Neural cell (in vitro differentiated cells): Measurements from ENCODE around the gene L3MBTL4. TPM values are rescaled to one million over a fixed set of nuclear protein-coding genes. Genes with fewer than 3 reads are reported as not detected.

Experiments used
- H2AFZ ChIP-seq: fragments of 200-600, 300-800 bp; sonication (generic), shearing (Covaris generic); 2 replicates; pipeline ENCODE4 v1.6.0; 2014; ENCODE audit warnings: low read depth, mild to moderate bottlenecking, antibody characterized with exemption, low read length, moderate library complexity
- H3F3A ChIP-seq: fragments of 200-600 bp; shearing (Covaris generic); 2 replicates; pipeline ENCODE4 v1.6.1; 2016; ENCODE audit warnings: mild to moderate bottlenecking, moderate library complexity, mixed read lengths, antibody characterized with exemption, low read length; ENCODE audit not compliant: insufficient read depth, poor library complexity, severe bottlenecking
- H3K27ac ChIP-seq: fragments of 200-600, 300-800 bp; sonication (generic), shearing (Covaris generic); 2 replicates; pipeline ENCODE4 v1.5.1; 2014; ENCODE audit warnings: mild to moderate bottlenecking, low read length, moderate library complexity
- H3K27me3 ChIP-seq: fragments of 300-800, 200-600 bp; sonication (generic), shearing (Covaris generic); 2 replicates; pipeline ENCODE4 v1.6.0; 2014; ENCODE audit warnings: mild to moderate bottlenecking, low read depth, low read length, moderate library complexity; ENCODE audit not compliant: insufficient read depth
- H3K36me3 ChIP-seq: fragments of 300-800, 200-600 bp; sonication (generic), shearing (Covaris generic); 2 replicates; pipeline ENCODE4 v1.5.1; 2014; ENCODE audit warnings: mild to moderate bottlenecking, antibody characterized with exemption, low read length, moderate library complexity; ENCODE audit not compliant: insufficient read depth
- H3K4me2 ChIP-seq: fragments of 300-800, 200-600 bp; sonication (generic), shearing (Covaris generic); 2 replicates; pipeline ENCODE4 v1.6.0; 2014; ENCODE audit warnings: mild to moderate bottlenecking, low read length
- H3K4me3 ChIP-seq: fragments of 300-800, 200-600 bp; sonication (generic), shearing (Covaris generic); 2 replicates; pipeline ENCODE4 v1.5.1; 2014; ENCODE audit warnings: mild to moderate bottlenecking, low read length, moderate library complexity
- H3K79me2 ChIP-seq: fragments of 200-600 bp; shearing (Covaris generic); replicated peaks from 2 replicates; pipeline ENCODE4 v1.6.0; 2014; ENCODE audit warnings: mild to moderate bottlenecking, low read length, moderate library complexity; ENCODE audit not compliant: insufficient read depth
- H3K9ac ChIP-seq: fragments of 300-800, 200-600 bp; sonication (generic), shearing (Covaris generic); 2 replicates; pipeline ENCODE4 v1.6.1; 2016; ENCODE audit warnings: mild to moderate bottlenecking, low read length, mixed read lengths
- H3K9me2 ChIP-seq: fragments of 200-600 bp; shearing (Covaris generic); 2 replicates; pipeline ENCODE4 v1.6.1; 2016; ENCODE audit warnings: mild to moderate bottlenecking, low read length, mixed read lengths; ENCODE audit not compliant: insufficient read depth
- H3K9me3 ChIP-seq: fragments of 200-600, 300-800 bp; sonication (generic), shearing (Covaris generic); 2 replicates; pipeline ENCODE4 v1.6.1; 2016; ENCODE audit warnings: mild to moderate bottlenecking, mixed run types, low read length, moderate library complexity, mixed read lengths
- H4K20me1 ChIP-seq: fragments of 200-600 bp; shearing (Covaris generic); 2 replicates; pipeline ENCODE4 v1.6.1; 2016; ENCODE audit warnings: mild to moderate bottlenecking, mixed run types; ENCODE audit not compliant: insufficient read depth
- EP300 ChIP-seq: fragments of 450-650 bp; conservative IDR thresholded peaks from 2 replicates; pipeline ENCODE4 v1.6.1; 2014; ENCODE audit warnings: antibody characterized with exemption, mild to moderate bottlenecking, moderate library complexity; ENCODE audit not compliant: poor library complexity, severe bottlenecking
- EZH2 ChIP-seq: fragments of 200-600, 300-800 bp; shearing (Covaris generic), sonication (generic); IDR thresholded peaks from 2 replicates; pipeline ENCODE4 v1.6.1; 2014; ENCODE audit warnings: antibody characterized with exemption, low read length, borderline replicate concordance, mild to moderate bottlenecking; ENCODE audit not compliant: insufficient read depth, poor library complexity, severe bottlenecking
- MXI1 ChIP-seq: fragments of 450-650 bp; conservative IDR thresholded peaks from 2 replicates; pipeline ENCODE4 v1.6.1; 2014; ENCODE audit warnings: antibody characterized with exemption, mild to moderate bottlenecking; ENCODE audit not compliant: poor library complexity, severe bottlenecking
- POLR2AphosphoS5 ChIP-seq: IDR thresholded peaks from 2 replicates; pipeline ENCODE4 v1.6.1; 2012
- RAD21 ChIP-seq: fragments of 450-650 bp; conservative IDR thresholded peaks from 2 replicates; pipeline ENCODE4 v1.6.1; 2014; ENCODE audit warnings: antibody characterized with exemption, mild to moderate bottlenecking, moderate library complexity
- SMC3 ChIP-seq: fragments of 450-650 bp; conservative IDR thresholded peaks from 2 replicates; pipeline ENCODE4 v1.6.1; 2014; ENCODE audit warnings: antibody characterized with exemption, mild to moderate bottlenecking, moderate library complexity; ENCODE audit not compliant: poor library complexity
- TAF1 ChIP-seq: IDR thresholded peaks from 2 replicates; pipeline ENCODE4 v1.6.1; 2012; ENCODE audit warnings: low read depth
- polyA plus RNA-seq: library from polyadenylated mRNA; depleted of rRNA; stranded (reverse); fragments of >200 nt; gene quantifications from 2 replicates; pipeline ENCODE4 v1.2.3, GENCODE V29; 2014
- TF ChIP-seq, protein P1 (sequence below): fragments of 450-650 bp; IDR thresholded peaks from 2 replicates; pipeline ENCODE4 v1.5.1; 2014; ENCODE audit warnings: antibody characterized with exemption, mild to moderate bottlenecking, moderate library complexity; ENCODE audit not compliant: poor library complexity, severe bottlenecking
- TF ChIP-seq, protein P2 (sequence below): IDR thresholded peaks from 2 replicates; pipeline ENCODE4 v1.6.1; 2012; ENCODE audit warnings: borderline replicate concordance

L3MBTL4 gene
- polyA plus RNA-seq, 1 donor from 2014 or later, result 0.90 TPM

DNA sequence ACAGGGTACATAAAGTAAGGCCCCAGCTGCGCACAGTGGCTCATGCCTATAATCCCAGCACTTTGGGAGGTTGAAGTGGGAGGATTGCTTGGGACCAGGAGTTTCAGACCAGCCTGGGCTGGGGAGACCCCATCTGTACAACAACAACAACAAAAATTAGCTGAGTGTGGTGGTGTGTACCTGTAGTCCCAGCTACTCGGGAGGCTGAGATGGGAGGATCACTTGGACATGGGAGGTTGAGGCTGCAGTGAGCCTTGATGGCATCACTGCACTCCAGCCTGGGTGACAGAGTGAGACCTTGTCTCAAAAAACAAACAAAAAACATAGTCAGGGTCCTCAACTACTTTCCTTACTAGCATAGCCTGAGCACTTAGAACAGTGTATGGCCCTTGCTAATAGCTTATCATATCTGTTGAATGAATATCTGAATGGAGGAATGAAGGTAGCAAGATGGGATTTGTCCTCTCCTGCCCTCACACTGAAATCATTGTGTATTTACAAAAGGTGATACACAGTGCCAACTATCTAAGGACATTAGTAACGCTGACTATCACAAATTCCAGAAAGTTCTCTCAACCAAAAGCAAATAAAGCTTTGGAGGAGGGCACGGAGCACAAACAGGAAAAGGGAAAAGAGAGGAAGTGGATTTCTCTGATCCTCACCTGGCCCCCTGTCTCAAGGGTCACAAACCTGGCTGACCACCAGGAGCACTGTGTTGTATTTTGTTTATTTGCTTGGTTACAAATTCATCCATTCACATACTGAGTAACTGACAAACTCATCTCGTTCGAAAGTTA is 38.1 kb downstream of the L3MBTL4 start:
- no peaks in the 10 kb centered on the region for H3K9me2 ChIP-seq
- TF ChIP-seq EP300 (no peak), RAD21 (no peak), TAF1 (no peak), SMC3 (no peak), MXI1 (no peak), EZH2 (no peak), POLR2AphosphoS5 (no peak)
- TF ChIP-seq, protein P1, sequence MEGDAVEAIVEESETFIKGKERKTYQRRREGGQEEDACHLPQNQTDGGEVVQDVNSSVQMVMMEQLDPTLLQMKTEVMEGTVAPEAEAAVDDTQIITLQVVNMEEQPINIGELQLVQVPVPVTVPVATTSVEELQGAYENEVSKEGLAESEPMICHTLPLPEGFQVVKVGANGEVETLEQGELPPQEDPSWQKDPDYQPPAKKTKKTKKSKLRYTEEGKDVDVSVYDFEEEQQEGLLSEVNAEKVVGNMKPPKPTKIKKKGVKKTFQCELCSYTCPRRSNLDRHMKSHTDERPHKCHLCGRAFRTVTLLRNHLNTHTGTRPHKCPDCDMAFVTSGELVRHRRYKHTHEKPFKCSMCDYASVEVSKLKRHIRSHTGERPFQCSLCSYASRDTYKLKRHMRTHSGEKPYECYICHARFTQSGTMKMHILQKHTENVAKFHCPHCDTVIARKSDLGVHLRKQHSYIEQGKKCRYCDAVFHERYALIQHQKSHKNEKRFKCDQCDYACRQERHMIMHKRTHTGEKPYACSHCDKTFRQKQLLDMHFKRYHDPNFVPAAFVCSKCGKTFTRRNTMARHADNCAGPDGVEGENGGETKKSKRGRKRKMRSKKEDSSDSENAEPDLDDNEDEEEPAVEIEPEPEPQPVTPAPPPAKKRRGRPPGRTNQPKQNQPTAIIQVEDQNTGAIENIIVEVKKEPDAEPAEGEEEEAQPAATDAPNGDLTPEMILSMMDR, result no peak
- TF ChIP-seq, protein P2, sequence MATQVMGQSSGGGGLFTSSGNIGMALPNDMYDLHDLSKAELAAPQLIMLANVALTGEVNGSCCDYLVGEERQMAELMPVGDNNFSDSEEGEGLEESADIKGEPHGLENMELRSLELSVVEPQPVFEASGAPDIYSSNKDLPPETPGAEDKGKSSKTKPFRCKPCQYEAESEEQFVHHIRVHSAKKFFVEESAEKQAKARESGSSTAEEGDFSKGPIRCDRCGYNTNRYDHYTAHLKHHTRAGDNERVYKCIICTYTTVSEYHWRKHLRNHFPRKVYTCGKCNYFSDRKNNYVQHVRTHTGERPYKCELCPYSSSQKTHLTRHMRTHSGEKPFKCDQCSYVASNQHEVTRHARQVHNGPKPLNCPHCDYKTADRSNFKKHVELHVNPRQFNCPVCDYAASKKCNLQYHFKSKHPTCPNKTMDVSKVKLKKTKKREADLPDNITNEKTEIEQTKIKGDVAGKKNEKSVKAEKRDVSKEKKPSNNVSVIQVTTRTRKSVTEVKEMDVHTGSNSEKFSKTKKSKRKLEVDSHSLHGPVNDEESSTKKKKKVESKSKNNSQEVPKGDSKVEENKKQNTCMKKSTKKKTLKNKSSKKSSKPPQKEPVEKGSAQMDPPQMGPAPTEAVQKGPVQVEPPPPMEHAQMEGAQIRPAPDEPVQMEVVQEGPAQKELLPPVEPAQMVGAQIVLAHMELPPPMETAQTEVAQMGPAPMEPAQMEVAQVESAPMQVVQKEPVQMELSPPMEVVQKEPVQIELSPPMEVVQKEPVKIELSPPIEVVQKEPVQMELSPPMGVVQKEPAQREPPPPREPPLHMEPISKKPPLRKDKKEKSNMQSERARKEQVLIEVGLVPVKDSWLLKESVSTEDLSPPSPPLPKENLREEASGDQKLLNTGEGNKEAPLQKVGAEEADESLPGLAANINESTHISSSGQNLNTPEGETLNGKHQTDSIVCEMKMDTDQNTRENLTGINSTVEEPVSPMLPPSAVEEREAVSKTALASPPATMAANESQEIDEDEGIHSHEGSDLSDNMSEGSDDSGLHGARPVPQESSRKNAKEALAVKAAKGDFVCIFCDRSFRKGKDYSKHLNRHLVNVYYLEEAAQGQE, result no peak
- H4K20me1 ChIP-seq, result no peaks in the 10 kb centered on the region
- no peaks in the 10 kb centered on the region for H3K79me2 ChIP-seq
- H3K27me3 ChIP-seq, result no peaks in the 10 kb centered on the region
- H3K4me3 ChIP-seq, result no peak overlapping the region
- no peak overlapping the region for H3K9ac ChIP-seq
- H3K27ac ChIP-seq, result no peak overlapping the region
- H3K9me3 ChIP-seq, result no peaks in the 10 kb centered on the region
- H2AFZ ChIP-seq, result no peak overlapping the region
- H3K4me2 ChIP-seq, result no peak overlapping the region
- no peaks in the 10 kb centered on the region for H3K36me3 ChIP-seq
- no peaks in the 10 kb centered on the region for H3F3A ChIP-seq

DNA sequence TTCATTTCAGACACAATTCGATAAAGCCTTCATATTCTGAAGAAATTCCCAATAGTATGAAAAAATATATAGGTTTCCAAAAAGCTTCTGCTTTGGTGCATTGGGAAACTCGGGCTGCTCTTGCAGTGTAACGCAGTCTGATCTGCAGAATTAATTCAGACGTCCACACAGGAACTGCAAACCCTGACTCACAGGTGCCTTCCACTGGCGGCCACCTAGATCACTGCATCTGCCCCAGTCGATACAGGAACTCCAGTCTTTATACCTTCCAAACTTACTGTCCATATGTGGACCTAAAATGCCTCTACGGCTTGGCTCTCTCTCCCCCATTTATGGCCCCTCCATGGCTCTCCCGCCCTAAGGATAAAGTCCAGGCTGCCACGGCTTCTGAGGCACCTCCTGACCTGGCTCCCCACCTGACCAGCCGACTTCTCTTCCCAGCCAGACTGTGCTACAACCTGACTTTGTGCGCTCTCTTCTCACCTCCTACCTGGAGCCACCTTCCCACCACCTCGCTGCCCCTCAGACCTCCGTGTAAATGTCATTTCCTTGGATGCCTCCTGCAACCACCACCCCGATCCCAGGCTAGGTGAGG is 39.7 kb downstream of the L3MBTL4 start:
- H4K20me1 ChIP-seq, result no peaks in the 10 kb centered on the region
- no peak overlapping the region for H3K4me2 ChIP-seq
- no peaks in the 10 kb centered on the region for H3K36me3 ChIP-seq
- no peaks in the 10 kb centered on the region for H3K27me3 ChIP-seq
- TF ChIP-seq SMC3, result no peak
- TF ChIP-seq, protein P1, result no peak
- TF ChIP-seq POLR2AphosphoS5, result no peak
- TF ChIP-seq, protein P2, result no peak
- no peak for TF ChIP-seq EP300
- no peak for TF ChIP-seq EZH2
- TF ChIP-seq MXI1, result no peak
- no peak for TF ChIP-seq RAD21
- TF ChIP-seq TAF1, result no peak
- H3K9me3 ChIP-seq, result no peaks in the 10 kb centered on the region
- no peak overlapping the region for H2AFZ ChIP-seq
- no peaks in the 10 kb centered on the region for H3K79me2 ChIP-seq
- H3F3A ChIP-seq, result no peaks in the 10 kb centered on the region
- H3K9me2 ChIP-seq, result no peaks in the 10 kb centered on the region
- H3K4me3 ChIP-seq, result no peak overlapping the region
- no peak overlapping the region for H3K27ac ChIP-seq
- H3K9ac ChIP-seq, result no peak overlapping the region
